Transverse colon (tissue), 4 donors: ENCODE measurements around the gene EYS.

ENCODE experiments used
- CTCF ChIP-seq, 5 experiments: fragments of 200-600 bp in 3 of 5; fragments of 450-650 bp in 2 of 5; sonication (generic) in 3 of 5; IDR thresholded peaks; 1 replicate in 2 of 5; 2 replicates in 3 of 5; pipeline ENCODE4 v1.5.1; 2016 to 2017; ENCODE audit warnings: antibody characterized with exemption in 5 of 5, inconsistent platforms in 3 of 5, mild to moderate bottlenecking in 2 of 5, moderate library complexity in 1 of 5
- POLR2A ChIP-seq: fragments of 450-650 bp; IDR thresholded peaks from one replicate; pipeline ENCODE4 v1.6.1; 2016; ENCODE audit warnings: antibody characterized with exemption, mild to moderate bottlenecking, moderate library complexity
- POLR2AphosphoS5 ChIP-seq, 3 donors: sonication (generic); formaldehyde crosslinking; IDR thresholded peaks; one replicate each; pipeline ENCODE4 v1.6.1; 2016; ENCODE audit warnings: antibody characterized with exemption in 3 of 3

- TF ChIP-seq POLR2A (no peak), CTCF (IDR thresholded peaks at IDR 0.05) (no peak), POLR2AphosphoS5 (IDR thresholded peaks at IDR 0.05) (no peak)
These were observed 721.3 kb downstream of the EYS start for GRCh38 chr6:64985726-64986125.
